PC-9 (cell line): Measurements from ENCODE around the gene GALNT9. TPM values are rescaled to one million over a fixed set of nuclear protein-coding genes. Genes with fewer than 3 reads are reported as not detected.

Source experiments
- BruUV-seq: library from RNA; stranded (reverse); fragments of 400-500 nt; replicated peaks from 2 replicates; lab custom pipeline; 2021; lab: Mats Ljungman, UMichigan
- CTCF ChIA-PET: fragments of 300-600 bp; sonication (Branson Sonifier 250); formaldehyde crosslinking; loops from one replicate; lab custom pipeline; 2022; ENCODE audit warnings: antibody characterized with exemption; lab: Charles Lee
- POLR2A ChIA-PET: fragments of 300-600 bp; sonication (Branson Sonifier 250); formaldehyde crosslinking; loops from one replicate; lab custom pipeline; 2022; ENCODE audit warnings: antibody characterized with exemption; ENCODE audit not compliant: unreplicated experiment; lab: Charles Lee
- DNase-seq, 2 experiments: peaks; one replicate each; pipeline versions ENCODE4 v3.0.0 to v3.0.0-alpha.2; 2015 to 2022; ENCODE audit warnings: mixed read lengths in 1 of 2
- H2AFZ ChIP-seq: fragments of 200-600 bp; sonication (generic); 2 replicates; pipeline ENCODE4 v1.8.1; 2017; ENCODE audit warnings: antibody characterized with exemption
- H3F3A ChIP-seq: fragments of 200-600 bp; sonication (generic); 2 replicates; pipeline ENCODE4 v1.8.1; 2017; ENCODE audit warnings: antibody characterized with exemption, mild to moderate bottlenecking, low read depth; ENCODE audit not compliant: insufficient read depth
- H3K27ac ChIP-seq: fragments of 200-600 bp; sonication (generic); 2 replicates; pipeline ENCODE4 v1.6.1; 2016; ENCODE audit warnings: mixed run types
- H3K27me3 ChIP-seq: fragments of 200-600 bp; sonication (generic); 2 replicates; pipeline ENCODE4 v1.6.1; 2016; ENCODE audit warnings: low read depth, mixed run types; ENCODE audit not compliant: insufficient read depth
- H3K36me3 ChIP-seq: fragments of 200-600 bp; sonication (generic); 2 replicates; pipeline ENCODE4 v1.6.1; 2016; ENCODE audit warnings: low read depth, mixed run types
- H3K4me1 ChIP-seq: fragments of 200-600 bp; sonication (generic); replicated peaks from 2 replicates; pipeline ENCODE4 v1.6.1; 2016; ENCODE audit warnings: mixed run types; ENCODE audit not compliant: insufficient read depth
- H3K4me2 ChIP-seq: fragments of 200-600 bp; sonication (generic); 2 replicates; pipeline ENCODE4 v1.6.1; 2017; ENCODE audit warnings: mixed run types
- H3K4me3 ChIP-seq: fragments of 200-600 bp; sonication (generic); 2 replicates; pipeline ENCODE4 v1.6.1; 2016; ENCODE audit warnings: mixed run types
- H3K79me2 ChIP-seq: fragments of 200-600 bp; sonication (generic); 2 replicates; pipeline ENCODE4 v1.6.1; 2017; ENCODE audit warnings: low read depth, mixed run types
- H3K9me2 ChIP-seq: fragments of 200-600 bp; sonication (generic); 2 replicates; pipeline ENCODE4 v1.8.1; 2017; ENCODE audit warnings: mild to moderate bottlenecking; ENCODE audit not compliant: insufficient read depth
- H3K9me3 ChIP-seq: fragments of 200-600 bp; sonication (generic); 2 replicates; pipeline ENCODE4 v1.8.1; 2016; ENCODE audit warnings: low read depth; ENCODE audit not compliant: insufficient read depth
- H4K20me1 ChIP-seq: fragments of 200-600 bp; sonication (generic); 2 replicates; pipeline ENCODE4 v1.8.1; 2017; ENCODE audit not compliant: insufficient read depth
- CTCF ChIP-seq: fragments of 200-600 bp; sonication (generic); conservative IDR thresholded peaks from 2 replicates; pipeline ENCODE4 v1.6.1; 2017; ENCODE audit warnings: mixed run types, antibody characterized with exemption, mild to moderate bottlenecking, moderate library complexity
- EZH2 ChIP-seq: fragments of 200-600 bp; sonication (generic); IDR thresholded peaks from 2 replicates; pipeline ENCODE4 v1.8.0; 2017; ENCODE audit warnings: antibody characterized with exemption, low read depth
- intact Hi-C: fragments of 100-400 bp; cut with micrococcal nuclease; formaldehyde crosslinking; loops from one replicate; pipeline ENCODE4 v1.10.0; 2022; ENCODE audit not compliant: unreplicated experiment
- total RNA-seq: library from RNA; stranded (reverse); gene quantifications from 2 replicates; pipeline ENCODE4 v1.2.3, GENCODE V29; 2021

The GALNT9 gene
- total RNA-seq, 1 experiment from 2014 or later, result 11.2 TPM

GRCh38 chr12:132174839-132175490, 154.4 kb downstream of the GALNT9 start:
- Histone ChIP-seq H2AFZ (no peak overlapping the region), H3K4me1 (no peaks in the 10 kb centered on the region), H3F3A (no peaks in the 10 kb centered on the region), H3K36me3 (no peaks in the 10 kb centered on the region), H3K4me3 (no peak overlapping the region), H3K27me3 (peaks cover 94% of the 10 kb centered on the region), H4K20me1 (peaks cover 7% of the 10 kb centered on the region; the same call in 1 of the 2 replicates), H3K9me3 (no peaks in the 10 kb centered on the region), H3K9me2 (no peaks in the 10 kb centered on the region), H3K27ac (no peak overlapping the region), H3K4me2 (no peak overlapping the region), H3K79me2 (no peaks in the 10 kb centered on the region)
- no peak for TF ChIP-seq EZH2
- TF ChIP-seq CTCF, result no peak
- ChIA-PET POLR2A (no interaction called here), CTCF (interaction anchor here (0.8 kb wide), 1 partner anchor 236 kb away, joined by 6 read pairs; no protein-coding TSS in a partner anchor)
- no peak for DNase-seq
- no TSS peak for BruUV-seq
- intact Hi-C loops, result no loop called here

- no peak overlapping the region for H3K4me2 ChIP-seq
- no peak overlapping the region for H3K4me3 ChIP-seq
- H3K36me3 ChIP-seq, result no peaks in the 10 kb centered on the region
- no peak overlapping the region for H3K27ac ChIP-seq
- intact Hi-C loops, result no loop called here
- no peaks in the 10 kb centered on the region for H3K79me2 ChIP-seq
- no peak overlapping the region for H2AFZ ChIP-seq
- H3K27me3 ChIP-seq, result peaks cover 91% of the 10 kb centered on the region
- POLR2A ChIA-PET, result no interaction called here
- H3K9me2 ChIP-seq, result no peaks in the 10 kb centered on the region
- H3F3A ChIP-seq, result no peaks in the 10 kb centered on the region
- BruUV-seq, result no TSS peak
- H4K20me1 ChIP-seq, result peaks cover 7% of the 10 kb centered on the region; the same call in 1 of the 2 replicates
- no peaks in the 10 kb centered on the region for H3K9me3 ChIP-seq
- H3K4me1 ChIP-seq, result no peaks in the 10 kb centered on the region
- CTCF ChIA-PET, result interaction anchor here (0.8 kb wide), 1 partner anchor 237 kb away, joined by 6 read pairs; no protein-coding TSS in a partner anchor
- no peak for DNase-seq
- TF ChIP-seq EZH2 (no peak), CTCF (no peak)
These were observed 155.2 kb downstream of the GALNT9 start for GRCh38 chr12:132174015-132174838.

GRCh38 chr12:132173135-132174014, 156.0 kb downstream of the GALNT9 start:
- BruUV-seq, result no TSS peak
- Histone ChIP-seq H3F3A (no peaks in the 10 kb centered on the region), H3K9me3 (no peaks in the 10 kb centered on the region), H3K36me3 (no peaks in the 10 kb centered on the region), H3K27me3 (peaks cover 82% of the 10 kb centered on the region), H3K79me2 (no peaks in the 10 kb centered on the region), H4K20me1 (peaks cover 4% of the 10 kb centered on the region; the same call in 1 of the 2 replicates), H2AFZ (no peak overlapping the region), H3K27ac (no peak overlapping the region), H3K4me2 (no peak overlapping the region), H3K4me3 (no peak overlapping the region), H3K9me2 (no peaks in the 10 kb centered on the region), H3K4me1 (no peaks in the 10 kb centered on the region)
- DNase-seq, result no peak
- intact Hi-C loops, result no loop called here
- POLR2A ChIA-PET, result no interaction called here
- CTCF ChIA-PET, result no interaction called here
- TF ChIP-seq EZH2, result no peak
- TF ChIP-seq CTCF, result no peak
